ENCODE measurements around the gene VAV2.

VAV2 gene

DNA sequence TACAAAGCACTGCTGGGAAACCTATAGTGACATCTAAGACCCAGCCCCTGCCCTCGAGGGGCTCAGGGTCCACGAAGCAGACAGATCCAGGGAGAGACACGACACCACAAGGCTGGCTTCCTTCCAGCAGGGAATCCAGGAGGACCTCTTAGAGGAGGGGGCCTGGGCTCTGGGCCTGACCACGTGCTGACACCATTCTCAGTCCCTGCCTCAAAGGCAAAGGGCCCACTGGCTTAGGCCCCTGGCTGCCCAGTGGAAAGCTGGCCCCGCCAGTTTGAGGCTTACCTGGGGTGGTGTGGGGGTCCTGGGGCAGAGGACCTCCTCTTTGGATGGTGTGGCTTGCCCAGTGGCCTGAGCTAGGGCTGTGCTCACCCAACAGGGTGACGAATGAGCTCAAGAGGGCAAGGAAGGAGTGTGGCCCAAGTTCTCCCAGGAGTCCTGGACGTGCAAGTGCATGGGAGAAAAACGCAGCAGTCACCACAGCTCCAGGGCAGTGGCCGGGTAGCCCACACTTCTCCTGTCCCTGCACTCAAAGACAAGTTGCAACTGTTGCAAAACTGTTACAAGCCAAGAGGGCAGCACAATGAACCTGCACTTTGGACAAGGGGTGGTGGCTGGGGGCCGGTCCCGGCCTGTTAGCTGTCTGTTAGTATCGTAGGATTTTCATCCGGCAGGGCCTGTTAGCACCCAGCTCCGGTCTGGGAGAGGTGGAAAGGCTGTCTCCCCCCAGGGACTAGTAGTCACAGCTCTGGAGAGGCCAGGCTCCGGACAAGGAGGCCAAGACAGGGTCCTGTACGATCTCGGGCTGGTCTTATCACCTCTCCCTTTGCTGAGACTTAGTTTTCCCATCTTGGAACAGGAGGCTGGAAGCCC lies 252.5 kb downstream of the VAV2 start:
- DNase-seq (ENCODE audit: low spot score) = no peak

- no peak for DNase-seq (ENCODE audit: low spot score)
These were observed 253.4 kb downstream of the VAV2 start for GRCh38 chr9:133738640-133739225.

- DNase-seq (ENCODE audit: low spot score) = peak; percentile 6
These were observed 254.1 kb downstream of the VAV2 start, which contains the start of gene SARDH for GRCh38 chr9:133737774-133738639. SARDH (minus strand) TSS chr9:133738352; CDS start chr9:133734173, 4,179 bp downstream.

DNA sequence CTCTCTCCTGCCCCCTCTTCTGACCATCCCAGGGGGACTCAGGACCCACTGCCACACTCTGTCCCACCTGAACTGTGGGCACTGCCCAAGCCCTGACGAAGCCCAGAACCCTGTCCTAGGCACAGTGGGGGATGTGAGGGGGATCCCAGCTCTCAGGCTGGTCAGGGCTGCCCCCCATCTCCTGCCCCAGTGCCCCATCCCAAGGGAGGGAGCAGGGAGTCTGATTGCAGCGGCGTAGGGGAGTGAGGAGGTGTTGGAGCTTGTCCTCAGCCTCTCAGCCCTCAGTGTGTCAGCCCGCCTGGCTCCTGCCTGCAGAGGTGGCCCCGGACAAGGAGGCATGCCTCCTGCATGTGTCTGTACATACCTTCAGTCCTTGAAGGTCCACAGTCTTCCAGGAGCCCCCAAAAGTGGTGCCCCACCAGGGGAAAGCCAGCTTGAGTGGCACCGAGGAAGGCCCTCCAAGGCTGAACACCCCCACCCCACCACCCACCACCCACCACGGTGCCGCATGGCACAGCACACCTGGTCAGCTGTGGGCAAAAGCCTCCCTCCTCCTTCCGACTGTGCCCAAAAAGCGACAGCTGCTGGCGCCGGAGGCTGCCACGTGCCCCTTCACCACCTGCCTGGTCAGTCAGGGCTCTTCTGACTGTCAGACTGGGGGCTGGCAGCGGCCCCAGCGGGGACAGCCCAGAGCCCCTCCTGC lies 254.9 kb downstream of the VAV2 start:
- DNase-seq (ENCODE audit: low spot score) = no peak

DNA sequence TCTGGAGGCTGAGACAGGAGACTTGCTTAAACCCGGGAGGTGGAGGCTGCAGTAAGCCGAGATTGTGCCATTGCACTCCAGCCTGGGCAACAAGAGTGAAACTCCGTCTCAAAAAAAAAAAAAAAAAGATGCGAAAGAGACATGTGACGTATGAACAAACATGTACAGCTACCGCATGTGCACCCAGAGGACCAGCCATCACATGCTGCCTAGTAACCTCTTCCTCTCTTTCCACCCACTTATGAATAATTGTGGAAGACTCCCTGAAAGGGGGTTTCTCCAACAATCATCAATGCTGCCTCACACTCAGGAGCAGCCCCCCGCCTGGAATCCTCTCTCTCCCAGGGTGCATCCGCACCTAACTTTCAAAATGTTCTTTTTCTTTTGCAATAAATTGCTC lies 256.2 kb downstream of the VAV2 start:
- no peak for DNase-seq (ENCODE audit: low spot score)

- DNase-seq (ENCODE audit: low spot score) = no peak
These were observed 256.7 kb downstream of the VAV2 start for GRCh38 chr9:133735415-133735775.

- DNase-seq (ENCODE audit: low spot score) = no peak
These were observed 257.3 kb downstream of the VAV2 start for GRCh38 chr9:133734590-133735414.

- no peak for DNase-seq (ENCODE audit: low spot score)
These were observed 258.2 kb downstream of the VAV2 start for GRCh38 chr9:133733796-133734533.

DNA sequence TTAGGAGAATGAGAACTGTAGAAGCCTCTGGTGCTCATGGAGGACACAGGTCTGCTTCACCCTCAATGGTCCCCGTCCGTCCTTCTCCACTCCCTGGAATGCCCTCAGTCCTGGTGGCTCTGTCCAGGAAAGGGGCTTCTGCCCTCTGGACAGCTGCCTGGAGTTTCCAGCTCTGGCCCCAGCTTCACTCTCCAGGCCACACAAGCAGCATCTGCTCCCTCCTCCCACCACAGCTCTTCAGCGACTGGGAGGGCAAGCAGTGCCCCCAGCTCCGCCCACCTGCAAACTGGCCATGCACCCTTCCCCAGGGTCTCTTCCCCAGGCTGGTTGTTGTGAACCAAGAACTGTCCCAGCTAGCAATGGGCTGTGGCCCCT lies 258.7 kb downstream of the VAV2 start:
- no peak for DNase-seq (ENCODE audit: low spot score)

DNA sequence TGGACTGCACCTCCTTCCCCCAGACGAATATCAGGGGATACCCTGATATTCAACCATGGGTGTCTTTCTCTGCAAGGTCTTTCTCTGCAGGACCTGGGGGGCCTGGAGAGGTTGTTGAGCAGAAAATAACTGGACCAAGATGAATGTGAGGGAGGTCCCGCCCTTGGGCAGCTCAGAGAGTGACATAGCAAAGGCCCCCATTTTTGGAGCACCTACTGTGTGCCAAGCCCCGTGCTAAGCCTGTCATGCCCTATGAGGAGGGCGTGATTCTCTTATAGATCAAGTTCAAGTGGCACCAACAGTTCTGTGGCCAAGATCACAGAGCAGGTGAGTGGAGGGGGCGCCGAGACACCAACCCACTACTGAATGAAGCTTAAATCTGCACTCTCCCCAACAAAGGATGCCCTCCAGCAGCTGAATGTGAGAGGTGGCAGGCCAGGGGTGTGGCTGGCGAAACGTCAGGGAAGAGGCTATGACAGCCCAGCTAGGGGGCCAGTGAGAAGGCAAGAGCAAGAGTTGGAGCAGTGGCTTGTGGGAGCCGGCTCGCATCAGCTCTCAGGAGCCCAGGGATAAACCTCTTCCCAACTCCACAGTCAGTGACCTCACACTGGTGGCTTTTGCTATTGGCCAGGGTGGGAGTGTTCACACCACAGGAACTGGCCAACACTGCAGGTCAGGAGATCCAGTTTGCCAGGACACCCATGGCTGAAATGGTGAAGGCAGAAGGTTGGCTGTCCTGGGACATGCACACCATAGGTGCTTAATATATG lies 259.3 kb downstream of the VAV2 start:
- no peak for DNase-seq (ENCODE audit: low spot score)

- DNase-seq (ENCODE audit: low spot score) = no peak
These were observed 260.1 kb downstream of the VAV2 start for GRCh38 chr9:133731876-133732638.

DNA sequence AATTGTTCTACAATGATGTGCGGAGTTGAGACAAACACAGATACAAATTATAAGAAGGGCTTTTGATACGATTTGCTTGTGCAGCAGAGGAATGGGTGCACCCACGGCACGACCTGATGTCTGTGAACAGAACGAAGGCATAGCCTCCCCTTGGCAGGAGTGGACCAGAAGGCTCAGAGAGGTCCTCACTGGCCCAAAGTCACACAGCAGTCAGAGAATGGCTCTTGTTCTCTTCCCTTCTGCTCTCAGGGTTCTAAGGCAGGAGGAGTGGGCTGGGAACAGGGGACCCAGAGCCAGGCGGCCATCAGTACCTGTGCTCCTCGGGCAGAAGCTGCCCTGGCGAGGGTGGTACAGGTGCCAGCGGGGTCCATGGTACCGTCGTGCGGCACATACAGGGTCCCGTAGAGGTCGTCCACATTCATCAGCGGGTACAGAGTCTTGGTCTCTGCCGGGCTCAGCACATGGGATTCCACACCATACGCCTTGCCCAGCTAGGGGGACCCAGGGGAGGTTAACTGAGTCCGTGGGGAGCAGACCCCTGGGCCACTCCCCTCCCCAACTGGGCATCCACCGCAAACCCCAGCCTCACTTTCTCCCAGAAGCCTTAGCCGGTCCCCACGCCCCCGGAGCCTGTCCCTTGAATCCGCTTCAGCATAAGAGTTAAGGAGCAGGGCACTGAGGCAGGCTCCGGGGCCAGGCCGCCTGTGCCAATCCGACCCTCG lies 261.0 kb downstream of the VAV2 start:
- DNase-seq (ENCODE audit: low spot score) = no peak

DNA sequence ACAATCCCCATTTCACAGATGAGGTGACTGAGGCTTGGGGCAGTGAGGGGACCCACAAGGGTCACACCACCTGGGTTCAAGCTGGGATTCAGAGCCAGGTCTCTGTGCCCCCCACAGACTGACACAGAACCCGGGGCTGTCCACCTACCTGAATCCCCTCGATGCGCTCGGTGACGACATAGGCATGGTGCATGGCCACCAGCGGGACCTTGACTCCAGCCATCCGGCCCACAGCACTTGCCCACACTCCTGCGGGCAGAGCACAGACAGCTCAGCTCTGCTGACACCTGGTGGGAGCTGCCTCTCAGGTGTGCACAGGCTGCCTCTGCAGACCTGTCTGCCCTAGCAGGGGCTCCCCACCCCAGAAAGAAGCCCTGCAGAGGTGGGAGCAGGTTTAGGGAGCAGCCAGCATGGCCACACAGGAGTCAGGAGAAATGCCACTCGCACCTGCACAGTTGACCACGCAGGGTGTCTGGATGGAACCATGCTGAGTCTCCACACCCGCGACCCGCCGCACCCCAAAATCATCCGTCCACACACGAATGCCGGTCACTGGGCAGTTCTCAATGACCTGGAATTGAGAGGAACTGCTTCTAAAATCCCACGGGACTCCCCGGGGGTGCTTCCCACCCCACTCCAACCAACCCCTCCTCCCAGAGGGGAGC lies 262.4 kb downstream of the VAV2 start:
- no peak for DNase-seq (ENCODE audit: low spot score)

- no peak for DNase-seq (ENCODE audit: low spot score)
These were observed 263.1 kb downstream of the VAV2 start for GRCh38 chr9:133728856-133729616.

DNA sequence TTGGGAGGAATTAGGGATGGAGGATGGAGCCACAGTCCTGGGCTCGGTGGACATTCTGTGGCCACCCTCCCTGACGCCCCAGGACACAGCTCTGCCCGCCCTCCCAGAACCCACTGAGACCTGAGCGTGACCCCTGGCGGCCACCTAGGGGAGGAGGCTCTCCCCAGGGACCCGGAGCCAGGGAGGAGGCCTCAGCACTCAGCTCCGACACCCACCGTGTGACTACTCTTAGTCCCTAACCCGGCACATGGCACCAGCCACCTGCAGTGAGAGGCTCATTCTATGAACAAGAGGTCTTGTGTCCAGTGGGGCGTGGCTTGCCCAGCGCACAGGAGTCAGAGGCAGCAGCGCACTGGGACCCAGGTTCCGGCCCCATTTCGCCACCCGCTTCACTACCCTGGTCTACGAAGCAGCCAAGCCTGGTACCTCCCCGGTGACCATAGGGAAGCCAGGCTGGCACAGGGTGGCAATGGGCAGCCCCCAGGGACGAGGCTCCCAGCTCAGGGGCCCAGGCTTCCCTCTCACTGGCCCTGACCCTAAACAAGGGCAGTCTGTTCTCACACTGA lies 264.2 kb downstream of the VAV2 start:
- no peak for DNase-seq (ENCODE audit: low spot score)

- DNase-seq (ENCODE audit: low spot score) = no peak
These were observed 264.7 kb downstream of the VAV2 start for GRCh38 chr9:133727277-133727875.
